ENCODE results near the gene COBL.

The COBL gene

DNA sequence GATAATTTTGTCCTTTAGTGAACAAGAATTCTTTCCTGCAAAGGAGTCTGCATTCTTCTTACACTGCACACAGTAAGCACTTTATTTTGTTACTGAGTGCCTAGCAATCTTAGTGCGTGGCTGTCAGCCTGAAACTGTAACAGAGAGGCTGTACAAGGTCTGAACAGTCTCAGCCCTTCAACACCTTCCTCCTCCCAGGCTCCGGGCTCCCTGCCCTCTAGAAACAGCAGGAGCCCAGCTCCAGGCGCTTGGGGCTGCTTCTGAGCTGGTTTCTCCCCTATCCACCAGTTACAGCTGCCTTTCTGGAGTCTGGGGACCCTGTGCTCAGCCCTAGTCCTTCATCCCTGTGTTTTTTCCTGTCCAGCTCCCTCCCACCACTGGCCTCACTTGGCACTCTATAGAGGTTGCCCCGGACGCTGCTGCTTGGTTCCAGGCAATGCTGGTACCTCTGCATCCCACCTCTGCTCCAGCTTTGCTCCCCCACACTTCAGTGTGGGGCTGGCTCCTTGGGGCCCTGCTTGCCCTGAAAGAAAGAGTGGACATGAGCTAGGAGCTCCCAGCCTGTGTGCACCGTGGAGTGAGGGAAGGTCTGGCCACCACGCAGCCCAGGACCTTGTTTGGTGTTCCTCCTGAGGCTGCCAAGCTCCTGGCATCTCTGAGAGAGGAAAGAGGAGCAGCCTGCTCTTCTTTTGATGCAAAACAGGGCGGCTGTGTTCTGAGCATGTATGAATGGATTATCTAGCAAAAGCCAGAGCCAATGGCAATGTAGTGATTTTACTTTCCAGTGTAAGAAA lies 282.7 kb downstream of the COBL start:
- no peak for DNase-seq

GRCh38 chr7:51031791-51032515 lies 284.7 kb downstream of the COBL start:
- no peak for DNase-seq

- DNase-seq: no peak
Observed at GRCh38 chr7:51031216-51031615, 285.4 kb downstream of the COBL start.

GRCh38 chr7:51029701-51030191 lies 286.9 kb downstream of the COBL start:
- no peak for DNase-seq

DNA sequence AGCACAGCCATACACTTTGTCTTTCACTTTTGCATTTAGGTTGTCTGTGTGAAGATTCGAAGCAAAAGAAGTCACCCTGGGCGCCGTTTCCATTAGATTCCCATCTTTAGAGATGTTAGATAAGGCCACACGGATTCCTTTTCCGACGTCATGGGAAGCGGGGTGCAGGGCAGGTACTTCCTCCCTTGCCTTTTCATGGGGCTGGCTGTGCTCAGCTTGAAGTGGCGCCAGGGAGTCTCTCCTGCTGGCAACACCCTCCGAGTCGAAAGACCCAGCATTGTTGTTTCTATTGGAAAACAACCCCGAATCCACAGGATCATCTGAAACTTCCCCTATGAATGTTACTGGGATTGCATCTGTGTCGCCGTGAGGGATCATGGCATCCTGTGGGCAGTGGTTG lies 287.5 kb downstream of the COBL start:
- no peak for DNase-seq

GRCh38 chr7:51027935-51028830 lies 288.4 kb downstream of the COBL start:
- no peak for DNase-seq

- no peak for DNase-seq
Observed at GRCh38 chr7:51027106-51027934, 289.3 kb downstream of the COBL start.

DNA sequence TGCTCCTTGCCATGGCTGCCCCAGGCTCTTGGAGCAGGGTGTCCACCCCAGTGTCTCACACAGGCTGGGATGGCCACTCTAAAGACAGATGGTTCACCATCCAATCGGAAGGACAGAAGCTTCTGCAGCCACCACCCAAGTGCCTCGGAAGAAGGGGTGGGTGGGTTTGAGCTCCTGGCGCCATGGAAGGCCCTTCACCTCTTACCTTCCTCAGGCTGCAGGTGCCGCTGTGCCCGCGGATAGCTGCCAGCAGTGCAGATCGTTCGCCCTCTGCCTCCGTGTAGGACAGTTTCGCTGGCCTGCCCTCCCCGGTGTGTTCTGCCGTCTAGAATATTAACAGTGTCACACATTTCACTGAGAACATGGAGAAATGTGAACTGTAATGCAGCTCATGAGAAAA lies 290.3 kb downstream of the COBL start:
- DNase-seq: no peak

GRCh38 chr7:51025668-51026067 lies 290.9 kb downstream of the COBL start:
- DNase-seq: no peak

DNA sequence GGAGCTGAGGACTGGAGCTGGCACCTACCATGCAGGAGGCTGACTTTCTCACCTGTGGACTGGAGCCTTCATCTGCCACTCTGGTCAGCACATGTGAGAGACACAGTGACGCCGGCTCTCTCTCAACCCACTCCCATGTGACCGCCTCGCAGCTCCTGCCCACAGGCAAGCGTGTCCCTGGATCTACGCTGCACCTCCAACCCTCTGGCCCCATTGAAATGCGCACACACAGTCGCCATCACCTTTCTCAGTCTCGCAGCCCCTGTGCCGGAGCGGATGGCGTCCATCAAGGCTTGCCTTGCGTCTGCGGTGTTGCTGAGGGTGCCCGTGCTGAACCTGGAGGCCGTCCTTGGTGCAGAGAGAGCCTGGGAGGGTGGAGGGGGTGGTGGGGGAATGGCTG lies 291.7 kb downstream of the COBL start:
- no peak for DNase-seq

- DNase-seq: no peak
Observed at GRCh38 chr7:51023547-51023946, 293.1 kb downstream of the COBL start.

GRCh38 chr7:51022821-51023220 lies 293.8 kb downstream of the COBL start:
- DNase-seq: no peak

- DNase-seq: no peak
Observed at GRCh38 chr7:51021906-51022570, 294.6 kb downstream of the COBL start.

- DNase-seq: no peak
Observed at GRCh38 chr7:51020944-51021343, 295.7 kb downstream of the COBL start.

DNA sequence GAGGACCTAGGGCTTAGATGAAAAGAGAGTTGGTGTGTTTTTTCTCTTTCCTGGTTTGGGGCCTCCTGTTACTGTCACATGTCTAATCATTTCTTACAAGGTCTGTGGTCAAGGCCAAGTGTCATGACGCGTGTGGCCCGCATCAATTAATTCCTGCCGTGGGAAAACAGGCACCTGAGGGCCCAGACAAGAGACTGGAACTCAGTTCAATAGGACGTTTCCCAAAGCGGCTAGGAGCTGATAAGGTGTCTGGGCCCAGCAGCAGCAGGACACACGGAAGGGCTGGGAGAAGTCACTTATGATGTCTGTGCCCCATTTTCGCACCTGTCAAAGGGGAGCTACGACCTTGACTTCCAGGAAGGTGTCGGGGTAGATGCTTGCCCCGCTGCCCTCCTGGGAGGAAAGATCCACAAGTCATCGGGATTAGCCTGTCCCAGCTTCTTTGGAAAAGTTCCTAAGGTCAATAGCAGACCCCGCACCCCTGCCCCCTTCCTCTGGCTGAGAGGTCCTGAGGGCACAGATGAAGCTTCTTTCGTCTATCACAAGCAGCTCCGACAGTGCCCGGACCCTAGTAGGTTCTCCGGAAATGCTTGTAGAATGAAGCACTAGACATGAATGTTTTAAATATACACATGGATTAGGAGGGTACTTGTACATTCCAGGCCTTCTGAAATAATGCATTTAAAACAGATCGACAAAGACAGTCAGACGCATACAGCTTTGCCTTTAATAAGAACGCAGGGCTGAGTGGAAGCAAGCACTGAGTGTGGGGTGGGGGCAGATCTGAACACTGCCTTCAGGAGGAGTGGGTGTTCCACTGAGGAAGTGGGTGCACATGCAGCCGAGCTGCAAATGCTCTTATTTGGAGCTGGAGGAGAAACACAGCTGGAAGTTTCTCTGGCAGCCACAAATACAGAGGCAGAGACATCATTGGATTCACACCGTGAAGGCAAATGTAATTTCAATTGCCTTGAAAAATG lies 296.4 kb downstream of the COBL start:
- no peak for DNase-seq

- no peak for DNase-seq
Observed at GRCh38 chr7:51019191-51019844, 297.3 kb downstream of the COBL start.

- DNase-seq: no peak
Observed at GRCh38 chr7:51017576-51018535, 298.8 kb downstream of the COBL start.

DNA sequence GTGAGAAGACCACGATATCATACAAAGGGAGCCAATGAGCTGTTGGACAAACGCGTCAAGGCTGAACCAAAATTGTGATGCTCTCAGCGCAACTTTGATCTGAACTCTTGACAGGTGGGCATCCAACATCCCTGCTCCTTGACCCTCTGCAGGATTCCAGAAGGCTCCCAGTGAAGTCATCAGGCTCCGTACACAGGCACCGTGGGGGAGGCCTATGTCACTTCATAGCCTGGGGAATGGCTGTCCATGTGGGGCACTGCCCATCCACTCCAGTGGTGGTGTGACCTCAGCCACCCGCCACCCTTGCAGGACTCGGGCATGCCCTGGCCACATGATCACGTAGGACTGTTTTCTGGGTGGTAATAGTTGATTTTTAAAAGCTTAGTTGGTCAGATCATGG lies 300.1 kb downstream of the COBL start:
- DNase-seq: no peak

DNA sequence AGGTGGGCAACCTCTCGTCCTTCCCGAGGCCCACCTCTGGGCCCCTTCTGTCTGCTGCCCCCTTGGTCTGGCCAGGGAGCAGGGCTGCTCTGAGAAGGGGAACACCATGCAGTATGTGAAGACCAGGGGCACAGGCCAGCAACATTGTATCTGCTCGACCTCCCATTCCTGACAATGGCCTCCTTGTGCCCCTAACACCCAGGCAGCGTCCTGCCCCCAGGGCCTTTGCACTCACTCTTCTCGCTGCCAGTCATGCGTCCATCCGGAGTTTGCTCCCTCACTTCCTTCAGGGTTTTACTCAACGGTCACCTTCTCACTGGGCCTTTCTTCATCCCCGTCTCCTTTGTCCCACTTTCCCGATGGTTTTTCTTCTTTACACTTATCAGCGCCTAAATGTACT lies 301.0 kb downstream of the COBL start:
- no peak for DNase-seq

Measured in NCI-H2029 treated with DMSO at 0.1 percent for 48 hours (cell line).